Adrenal gland (tissue), 5 donors: ENCODE data around the gene SIX5.

Source experiments
- CTCF ChIP-seq, 6 experiments: fragments of 450-650 bp in 4 of 6; fragments of 200-600 bp in 2 of 6; sonication (generic) in 1 of 6; IDR thresholded peaks; 1 replicate in 5 of 6; 2 replicates in 1 of 6; pipeline versions ENCODE4 v1.5.1 to v1.8.0; 2016 to 2021; ENCODE audit warnings: antibody characterized with exemption in 6 of 6, mild to moderate bottlenecking in 2 of 6, moderate library complexity in 1 of 6
- POLR2A ChIP-seq, 2 donors: fragments of 450-650 bp; IDR thresholded peaks; one replicate each; pipeline ENCODE4 v1.6.1; 2017; ENCODE audit warnings: antibody characterized with exemption in 2 of 2, mild to moderate bottlenecking in 2 of 2, moderate library complexity in 1 of 2
- donor health status: DM: no; HTN: no; CAD: no.

GRCh38 chr19:45786533-45786894 is 17.5 kb upstream of the SIX5 start:
- TF ChIP-seq CTCF (IDR thresholded peaks at IDR 0.05) (no peak), POLR2A (IDR thresholded peaks at IDR 0.05) (no peak)
